Testis (tissue), 2 donors: ENCODE measurements around the gene C16orf86.

ENCODE experiments used
- CTCF ChIP-seq, 3 experiments: fragments of 450-650 bp in 2 of 3; fragments of 200-600 bp in 1 of 3; sonication (generic) in 1 of 3; IDR thresholded peaks; one replicate each; pipeline ENCODE4 v1.5.1; 2016 to 2019; ENCODE audit warnings: antibody characterized with exemption in 3 of 3, mild to moderate bottlenecking in 2 of 3, moderate library complexity in 1 of 3
- POLR2A ChIP-seq: fragments of 450-650 bp; IDR thresholded peaks from one replicate; pipeline ENCODE4 v1.6.1; 2017; ENCODE audit warnings: antibody characterized with exemption, mild to moderate bottlenecking, moderate library complexity

GRCh38 chr16:67672306-67672705 is 5.7 kb downstream of the C16orf86 start:
- TF ChIP-seq CTCF (IDR thresholded peaks at IDR 0.05) = no peak
- TF ChIP-seq POLR2A = no peak
